ENCODE results near the gene PHF12.

DNA sequence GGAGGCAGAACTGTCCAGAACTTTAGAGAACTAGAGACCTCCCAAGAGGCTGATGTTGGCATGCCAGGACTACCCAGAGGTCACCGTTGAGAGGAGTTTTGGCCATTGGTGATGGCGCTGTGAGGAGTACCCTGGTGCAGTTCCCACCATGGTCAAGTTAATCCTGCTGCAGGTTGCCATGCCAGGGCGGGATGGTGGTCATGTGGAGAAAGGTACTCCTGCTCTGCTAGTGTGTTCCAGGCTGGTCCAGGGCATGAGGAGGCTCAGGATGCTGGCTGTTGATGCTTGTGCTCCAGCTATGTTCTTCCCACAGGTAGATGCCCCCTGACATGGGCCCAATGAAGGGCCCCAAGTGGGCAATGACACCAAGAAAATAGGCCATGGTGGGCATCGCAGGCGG, 4.1 kb upstream of the PHF12 start:
- TF ChIP-seq, protein P1, sequence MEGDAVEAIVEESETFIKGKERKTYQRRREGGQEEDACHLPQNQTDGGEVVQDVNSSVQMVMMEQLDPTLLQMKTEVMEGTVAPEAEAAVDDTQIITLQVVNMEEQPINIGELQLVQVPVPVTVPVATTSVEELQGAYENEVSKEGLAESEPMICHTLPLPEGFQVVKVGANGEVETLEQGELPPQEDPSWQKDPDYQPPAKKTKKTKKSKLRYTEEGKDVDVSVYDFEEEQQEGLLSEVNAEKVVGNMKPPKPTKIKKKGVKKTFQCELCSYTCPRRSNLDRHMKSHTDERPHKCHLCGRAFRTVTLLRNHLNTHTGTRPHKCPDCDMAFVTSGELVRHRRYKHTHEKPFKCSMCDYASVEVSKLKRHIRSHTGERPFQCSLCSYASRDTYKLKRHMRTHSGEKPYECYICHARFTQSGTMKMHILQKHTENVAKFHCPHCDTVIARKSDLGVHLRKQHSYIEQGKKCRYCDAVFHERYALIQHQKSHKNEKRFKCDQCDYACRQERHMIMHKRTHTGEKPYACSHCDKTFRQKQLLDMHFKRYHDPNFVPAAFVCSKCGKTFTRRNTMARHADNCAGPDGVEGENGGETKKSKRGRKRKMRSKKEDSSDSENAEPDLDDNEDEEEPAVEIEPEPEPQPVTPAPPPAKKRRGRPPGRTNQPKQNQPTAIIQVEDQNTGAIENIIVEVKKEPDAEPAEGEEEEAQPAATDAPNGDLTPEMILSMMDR (IDR thresholded peaks at IDR 0.05; ENCODE audit: insufficient read depth, low read length) = no peak
- no peak for TF ChIP-seq POLR2AphosphoS5 (IDR thresholded peaks at IDR 0.05; ENCODE audit: low read depth)

Measured in HL-60 (cell line).